GM12874 (cell line): ENCODE results near the gene CHMP1A.

Source experiments
- TF ChIP-seq, protein P1 (sequence below): IDR thresholded peaks from 2 replicates; pipeline ENCODE4 v1.5.1; 2011; ENCODE audit warnings: low read depth, mild to moderate bottlenecking, control low read depth, low read length, moderate library complexity; ENCODE audit not compliant: insufficient read depth

The CHMP1A gene

GRCh38 chr16:89643769-89644300, 13.7 kb downstream of the CHMP1A start:
- TF ChIP-seq, protein P1, sequence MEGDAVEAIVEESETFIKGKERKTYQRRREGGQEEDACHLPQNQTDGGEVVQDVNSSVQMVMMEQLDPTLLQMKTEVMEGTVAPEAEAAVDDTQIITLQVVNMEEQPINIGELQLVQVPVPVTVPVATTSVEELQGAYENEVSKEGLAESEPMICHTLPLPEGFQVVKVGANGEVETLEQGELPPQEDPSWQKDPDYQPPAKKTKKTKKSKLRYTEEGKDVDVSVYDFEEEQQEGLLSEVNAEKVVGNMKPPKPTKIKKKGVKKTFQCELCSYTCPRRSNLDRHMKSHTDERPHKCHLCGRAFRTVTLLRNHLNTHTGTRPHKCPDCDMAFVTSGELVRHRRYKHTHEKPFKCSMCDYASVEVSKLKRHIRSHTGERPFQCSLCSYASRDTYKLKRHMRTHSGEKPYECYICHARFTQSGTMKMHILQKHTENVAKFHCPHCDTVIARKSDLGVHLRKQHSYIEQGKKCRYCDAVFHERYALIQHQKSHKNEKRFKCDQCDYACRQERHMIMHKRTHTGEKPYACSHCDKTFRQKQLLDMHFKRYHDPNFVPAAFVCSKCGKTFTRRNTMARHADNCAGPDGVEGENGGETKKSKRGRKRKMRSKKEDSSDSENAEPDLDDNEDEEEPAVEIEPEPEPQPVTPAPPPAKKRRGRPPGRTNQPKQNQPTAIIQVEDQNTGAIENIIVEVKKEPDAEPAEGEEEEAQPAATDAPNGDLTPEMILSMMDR = no peak

DNA sequence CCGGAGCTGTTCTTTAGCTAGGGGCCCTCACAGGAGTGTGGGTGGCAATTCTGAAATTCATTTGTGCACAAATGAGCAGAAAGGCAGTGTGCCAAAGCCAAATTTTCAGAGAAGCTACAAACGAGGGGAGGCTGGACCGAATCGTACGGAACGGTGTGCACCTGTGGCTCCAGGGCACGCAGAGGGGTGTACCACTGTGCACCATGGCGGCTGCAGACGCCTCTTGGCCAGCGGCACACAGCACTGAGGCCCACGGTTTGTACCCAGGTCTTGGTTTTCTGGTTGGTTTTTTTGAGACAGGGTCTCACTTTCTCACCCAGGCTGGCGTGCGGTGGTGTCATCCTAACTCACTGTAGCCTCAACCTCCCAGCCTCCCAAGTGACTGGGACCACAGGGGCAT, 14.9 kb downstream of the CHMP1A start:
- TF ChIP-seq, protein P1 = no peak

- TF ChIP-seq, protein P1 = no peak
Measured at GRCh38 chr16:89641458-89642119, 15.9 kb downstream of the CHMP1A start.

- TF ChIP-seq, protein P1 = no peak
Measured at GRCh38 chr16:89639385-89639784, 18.1 kb downstream of the CHMP1A start.

GRCh38 chr16:89638455-89638854, 19.1 kb downstream of the CHMP1A start:
- TF ChIP-seq, protein P1 = no peak

- TF ChIP-seq, protein P1 = no peak
Measured at GRCh38 chr16:89637379-89637778, 20.1 kb downstream of the CHMP1A start.

GRCh38 chr16:89636663-89637062, 20.8 kb downstream of the CHMP1A start:
- TF ChIP-seq, protein P1 = no peak
